Endometrium (tissue), 2 donors: ENCODE data around the gene RALGPS2.

ENCODE experiments used
- FAIRE-seq: peaks from 2 replicates; lab custom pipeline; 2012; peaks lifted over from hg19 to GRCh38; lab: Jason Lieb, UNC
- donor health status: control.
- donor health status: control.

The RALGPS2 gene

GRCh38 chr1:178867670-178868069, 142.6 kb downstream of the RALGPS2 start:
- no peak for FAIRE-seq

DNA sequence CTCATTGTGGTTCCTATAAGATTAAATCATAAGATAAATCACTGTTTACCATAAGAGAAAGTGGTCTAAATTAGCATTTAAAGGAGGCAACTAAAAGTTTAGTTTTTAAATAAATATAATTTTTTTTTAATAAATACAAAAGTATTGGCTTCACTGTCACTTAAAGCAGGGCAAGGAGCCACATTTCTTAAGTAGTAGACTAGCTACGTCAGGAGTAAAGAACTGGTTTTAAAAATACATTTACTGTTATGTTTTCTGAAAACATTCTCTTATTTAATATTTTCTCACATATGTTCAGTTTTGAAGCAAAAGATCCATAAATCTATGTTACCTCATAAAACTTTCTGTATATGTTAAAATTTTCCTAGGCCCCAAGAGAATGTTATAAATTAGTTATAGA, 143.7 kb downstream of the RALGPS2 start:
- FAIRE-seq, result no peak

- FAIRE-seq, result no peak
Observed at GRCh38 chr1:178869119-178869697, 144.2 kb downstream of the RALGPS2 start.

- no peak for FAIRE-seq
Observed at GRCh38 chr1:178870221-178870620, 145.2 kb downstream of the RALGPS2 start.

DNA sequence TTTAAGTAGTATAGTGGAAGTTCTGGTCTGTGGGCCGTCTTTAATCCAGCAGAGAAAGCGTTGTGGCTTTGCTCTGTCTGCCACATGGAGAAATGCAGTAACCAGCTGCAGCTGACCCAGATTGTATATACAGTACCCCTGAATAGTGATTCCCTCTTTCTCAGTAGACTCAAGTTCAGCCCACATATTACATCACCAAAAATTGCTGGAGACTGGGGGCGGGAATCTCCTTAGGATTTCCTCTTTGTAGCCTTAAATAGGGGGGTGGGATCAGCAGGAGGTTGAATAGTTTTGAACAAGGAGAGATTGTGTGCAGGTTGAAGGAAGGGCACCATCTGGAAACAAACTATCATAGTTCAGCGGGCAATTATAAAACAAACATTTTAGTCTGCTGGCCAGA, 145.9 kb downstream of the RALGPS2 start, which contains the start of gene ANGPTL1:
Gene ANGPTL1 (minus strand): TSS at position 134 of the 400 bp plus-strand sequence. CDS start 5,301 bp downstream, outside the sequence.
- peak; percentile 18 for FAIRE-seq

- FAIRE-seq, result peak; percentile 95
Observed at GRCh38 chr1:178871551-178872320, 146.7 kb downstream of the RALGPS2 start.

DNA sequence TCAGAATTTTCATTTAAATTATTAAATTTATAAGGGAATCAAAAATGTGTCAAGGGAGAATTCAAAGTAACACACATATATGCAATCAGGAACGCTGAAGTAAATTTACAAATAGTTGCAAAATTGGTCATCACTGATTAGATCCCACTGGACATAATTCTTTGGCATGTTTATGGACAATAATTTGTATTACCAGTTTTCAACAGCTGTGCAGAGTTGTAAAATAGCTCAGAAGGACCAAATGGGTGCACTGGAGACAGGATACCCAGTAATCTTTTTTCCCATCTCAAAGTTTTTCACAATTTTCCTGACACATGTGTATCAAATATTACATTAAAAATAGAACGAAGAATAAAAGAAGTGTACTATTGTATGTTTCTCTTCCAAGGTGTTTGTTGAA, 149.9 kb downstream of the RALGPS2 start:
- no peak for FAIRE-seq

- no peak for FAIRE-seq
Observed at GRCh38 chr1:178875936-178876335, 150.9 kb downstream of the RALGPS2 start.

DNA sequence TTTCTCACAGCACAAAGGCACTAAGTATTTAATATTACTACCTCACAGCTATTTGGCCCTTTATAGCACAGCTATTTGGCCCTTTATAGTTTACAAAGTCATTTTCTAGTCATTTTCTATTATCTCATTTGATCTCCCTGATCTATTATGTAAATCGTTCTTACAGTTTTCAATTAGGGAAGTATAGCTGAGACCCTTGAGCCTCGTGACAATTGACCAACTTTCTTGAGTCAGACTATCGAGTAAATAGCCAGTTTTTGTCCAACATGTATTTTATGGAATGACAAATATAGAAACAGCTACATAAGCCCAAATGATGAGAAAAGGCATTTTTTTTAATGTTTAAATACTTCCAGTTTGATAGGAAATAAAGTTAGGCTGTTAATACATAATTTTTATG, 152.9 kb downstream of the RALGPS2 start:
- no peak for FAIRE-seq

DNA sequence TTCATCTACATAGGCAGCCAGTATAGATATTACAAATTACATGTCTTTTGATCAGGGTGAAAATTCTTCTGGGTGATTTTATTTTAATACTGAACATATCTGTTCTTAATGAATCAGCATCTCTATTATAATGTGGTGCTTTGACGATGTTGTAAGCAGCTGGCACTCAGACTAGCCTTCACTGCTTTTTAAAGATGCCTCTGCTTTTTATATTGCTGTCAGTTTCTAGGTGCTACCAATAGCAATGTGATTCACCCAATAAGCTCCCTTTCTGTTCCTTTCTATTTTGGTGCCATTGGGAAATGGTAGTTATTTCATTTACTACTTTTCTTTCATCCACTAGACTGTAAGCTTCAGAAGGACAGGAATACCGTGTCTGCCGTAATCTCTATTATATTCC, 156.9 kb downstream of the RALGPS2 start:
- FAIRE-seq, result no peak

DNA sequence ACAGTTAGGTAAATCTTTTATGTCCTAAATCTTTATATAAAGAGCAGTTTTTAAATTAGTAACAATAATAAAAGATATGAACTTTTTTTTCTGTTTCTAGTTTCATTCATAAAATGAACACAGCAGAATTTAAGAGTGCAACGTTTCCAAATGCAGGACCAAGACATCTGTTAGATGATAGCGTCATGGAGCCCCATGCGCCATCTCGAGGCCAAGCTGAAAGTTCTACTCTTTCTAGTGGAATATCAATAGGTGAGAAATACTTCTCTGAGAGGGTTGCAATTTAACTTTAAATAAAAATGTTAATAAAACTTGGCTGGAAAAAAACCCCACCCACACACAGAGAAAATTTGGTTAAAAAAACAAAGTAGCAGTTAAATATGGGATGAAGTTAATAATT, 160.8 kb downstream of the RALGPS2 start:
- no peak for FAIRE-seq

GRCh38 chr1:178886551-178886950, 161.5 kb downstream of the RALGPS2 start:
- FAIRE-seq, result no peak

DNA sequence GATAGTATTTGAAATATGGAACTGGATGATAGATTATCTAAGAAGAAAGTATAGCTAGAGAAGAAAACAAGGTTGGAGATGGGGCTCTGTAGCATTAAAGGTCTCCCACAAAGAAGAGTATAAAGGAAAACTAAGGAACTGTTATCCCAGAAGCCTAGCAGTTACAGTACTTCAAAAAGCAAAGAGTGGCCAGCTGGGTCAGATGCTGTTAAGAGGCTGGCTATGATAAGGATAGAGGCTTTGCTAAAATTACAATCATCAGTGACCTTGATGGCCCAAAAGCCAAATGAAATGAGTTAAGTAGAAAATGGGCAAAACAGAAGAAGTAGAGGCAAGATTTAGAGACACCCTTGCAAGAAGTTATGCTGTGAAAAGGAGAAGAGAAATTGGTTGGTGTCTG, 170.9 kb downstream of the RALGPS2 start:
- no peak for FAIRE-seq

DNA sequence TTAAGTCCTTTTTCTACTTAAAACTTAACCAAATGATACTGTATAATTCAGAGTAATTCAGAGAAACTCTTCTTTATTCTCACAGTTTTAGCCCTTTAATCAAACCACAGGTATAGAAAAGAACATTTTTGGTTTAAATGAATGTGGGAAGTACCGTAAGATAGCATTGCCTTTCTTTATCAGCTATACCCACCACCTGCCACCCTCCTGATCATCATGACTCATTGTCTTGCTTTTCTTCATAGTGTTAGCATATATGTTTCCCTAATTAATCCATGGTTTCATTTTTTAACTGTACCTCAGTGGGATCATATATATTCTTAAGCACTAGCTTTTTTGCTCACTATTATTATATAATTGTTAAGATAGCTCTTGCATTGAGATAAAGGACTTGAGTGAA, 173.4 kb downstream of the RALGPS2 start:
- no peak for FAIRE-seq

DNA sequence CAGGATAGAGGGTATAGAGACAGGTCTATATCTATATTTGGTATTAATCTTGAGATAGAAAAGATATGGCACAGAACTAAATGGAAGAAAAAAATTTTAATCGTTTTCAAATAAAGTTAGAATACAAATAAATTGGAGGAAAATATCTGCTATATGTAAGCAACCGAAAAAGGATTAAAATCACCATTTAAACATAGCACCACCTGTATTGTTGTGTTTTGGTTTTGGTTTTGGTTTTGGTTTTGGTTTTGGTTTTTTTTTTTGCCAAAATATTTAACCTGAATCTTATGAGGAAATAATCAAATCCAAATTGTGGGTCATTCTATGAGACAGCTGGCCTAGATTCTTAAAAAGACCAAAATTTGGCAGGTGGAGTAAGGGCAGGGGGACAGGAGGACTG, 174.4 kb downstream of the RALGPS2 start:
- no peak for FAIRE-seq

GRCh38 chr1:178901482-178902125, 176.6 kb downstream of the RALGPS2 start:
- no peak for FAIRE-seq

DNA sequence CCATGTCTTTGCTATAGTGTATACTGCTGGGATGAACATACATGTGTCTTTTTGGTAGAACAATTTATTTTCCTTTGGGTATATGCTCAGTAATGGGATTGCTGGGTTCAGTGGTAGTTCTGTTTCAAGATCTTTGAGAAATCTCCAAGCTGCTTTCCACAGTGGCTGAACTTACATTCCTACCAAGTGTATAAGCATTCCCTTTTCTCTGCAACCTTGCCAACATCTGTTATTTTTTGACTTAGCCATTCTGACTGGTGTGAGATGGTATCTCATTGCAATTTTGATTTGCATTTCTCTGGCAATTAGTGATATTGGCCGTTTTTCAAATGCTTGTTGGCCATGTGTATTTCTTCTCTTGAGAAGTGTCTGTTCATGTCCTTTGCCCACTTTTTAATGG, 183.3 kb downstream of the RALGPS2 start:
- no peak for FAIRE-seq

- FAIRE-seq, result no peak
Observed at GRCh38 chr1:178910023-178910422, 185.0 kb downstream of the RALGPS2 start.

DNA sequence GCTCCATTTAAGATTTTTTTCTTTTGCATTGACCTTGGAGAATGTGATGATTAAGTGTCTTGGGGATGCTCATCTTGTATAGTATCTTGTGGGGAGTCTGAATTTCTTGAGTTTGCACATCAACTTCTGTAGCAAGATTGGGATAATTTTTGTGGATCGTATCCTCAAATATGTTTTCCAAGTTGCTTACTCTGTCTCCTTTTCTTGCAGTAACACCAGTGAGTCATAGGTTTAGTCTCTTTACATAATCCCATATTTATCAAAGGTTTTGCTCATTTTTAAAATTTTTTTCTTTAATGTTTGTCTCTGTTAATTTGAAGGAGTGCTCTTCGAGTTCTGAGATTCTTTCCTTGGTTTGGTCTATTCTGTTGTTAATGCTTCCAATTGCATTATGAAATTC, 187.6 kb downstream of the RALGPS2 start:
- no peak for FAIRE-seq

- FAIRE-seq, result no peak
Observed at GRCh38 chr1:178916448-178917174, 191.6 kb downstream of the RALGPS2 start.

- FAIRE-seq, result no peak
Observed at GRCh38 chr1:178918308-178918707, 193.3 kb downstream of the RALGPS2 start.

- FAIRE-seq, result no peak
Observed at GRCh38 chr1:178918955-178919354, 193.9 kb downstream of the RALGPS2 start.

- FAIRE-seq, result no peak
Observed at GRCh38 chr1:178919581-178919980, 194.5 kb downstream of the RALGPS2 start.
